H9 (cell line): ENCODE results near the gene APAF1. TPM values are rescaled to one million over a fixed set of nuclear protein-coding genes. Genes with fewer than 3 reads are reported as not detected.
"Not testable (repeated sequence)": the region's sequence is repeated elsewhere in the genome, so short reads cannot be mapped to it uniquely, and the experiment has no call there.

ENCODE experiments used
- DNase-seq: peaks from one replicate; pipeline ENCODE4 v3.0.0-alpha.2; 2017
- H2AFZ ChIP-seq: one replicate; pipeline ENCODE4 v1.6.1; 2013; ENCODE audit warnings: mild to moderate bottlenecking, low read length, control low read depth, moderate library complexity
- H2AK5ac ChIP-seq: 2 replicates; pipeline ENCODE4 v1.6.1; 2013; ENCODE audit warnings: low read length, control low read depth, mixed read lengths; ENCODE audit not compliant: insufficient read length
- H2BK120ac ChIP-seq: one replicate; pipeline ENCODE4 v1.6.1; 2013; ENCODE audit warnings: low read depth, mild to moderate bottlenecking, low read length, control low read depth, inconsistent platforms; ENCODE audit not compliant: poor library complexity, severe bottlenecking
- H2BK12ac ChIP-seq: 2 replicates; pipeline ENCODE4 v1.6.1; 2013; ENCODE audit warnings: low read length, control low read depth, mixed read lengths, low read depth; ENCODE audit not compliant: insufficient read length
- H2BK15ac ChIP-seq: 2 replicates; pipeline ENCODE4 v1.6.1; 2013; ENCODE audit warnings: low read depth, low read length, control low read depth
- H2BK20ac ChIP-seq: one replicate; pipeline ENCODE4 v1.6.1; 2013; ENCODE audit warnings: low read depth, mild to moderate bottlenecking, low read length, control low read depth, inconsistent platforms; ENCODE audit not compliant: poor library complexity, severe bottlenecking
- H2BK5ac ChIP-seq: 2 replicates; pipeline ENCODE4 v1.6.1; 2013; ENCODE audit warnings: low read length, control low read depth, mixed read lengths; ENCODE audit not compliant: insufficient read length
- H3K14ac ChIP-seq: 2 replicates; pipeline ENCODE4 v1.6.1; 2013; ENCODE audit warnings: low read length, control low read depth; ENCODE audit not compliant: insufficient read depth
- H3K18ac ChIP-seq: 2 replicates; pipeline ENCODE4 v1.6.1; 2013; ENCODE audit warnings: low read depth, mild to moderate bottlenecking, mixed read lengths, low read length, control low read depth; ENCODE audit not compliant: insufficient read length
- H3K23ac ChIP-seq: 2 replicates; pipeline ENCODE4 v1.6.1; 2013; ENCODE audit warnings: low read length, control low read depth, mixed read lengths, low read depth; ENCODE audit not compliant: insufficient read length
- H3K23me2 ChIP-seq: 2 replicates; pipeline ENCODE4 v1.6.1; 2013; ENCODE audit warnings: low read depth, mild to moderate bottlenecking, mixed read lengths, low read length, control low read depth; ENCODE audit not compliant: insufficient read length, poor library complexity, severe bottlenecking
- H3K27ac ChIP-seq: 2 replicates; pipeline ENCODE4 v1.5.1; 2013; ENCODE audit warnings: low read length, control low read depth, mixed read lengths, low read depth; ENCODE audit not compliant: insufficient read length
- H3K27me3 ChIP-seq: 2 replicates; pipeline ENCODE4 v1.6.1; 2013; ENCODE audit warnings: low read length, control low read depth, inconsistent platforms; ENCODE audit not compliant: insufficient read depth
- H3K4ac ChIP-seq: 2 replicates; pipeline ENCODE4 v1.6.1; 2013; ENCODE audit warnings: low read depth, mild to moderate bottlenecking, control low read depth, inconsistent platforms, low read length, moderate library complexity
- H3K4me1 ChIP-seq: 2 replicates; pipeline ENCODE4 v1.6.1; 2013; ENCODE audit warnings: low read length, control low read depth, inconsistent platforms; ENCODE audit not compliant: insufficient read depth
- H3K4me2 ChIP-seq: 2 replicates; pipeline ENCODE4 v1.6.1; 2013; ENCODE audit warnings: low read length, control low read depth, mixed read lengths; ENCODE audit not compliant: insufficient read length, insufficient read depth
- H3K56ac ChIP-seq: 2 replicates; pipeline ENCODE4 v1.6.1; 2013; ENCODE audit warnings: low read depth, mild to moderate bottlenecking, mixed read lengths, low read length, control low read depth; ENCODE audit not compliant: insufficient read length
- H3K79me1 ChIP-seq: 2 replicates; pipeline ENCODE4 v1.6.1; 2013; ENCODE audit warnings: low read depth, mild to moderate bottlenecking, moderate library complexity, low read length, control low read depth, inconsistent platforms; ENCODE audit not compliant: insufficient read depth, poor library complexity, severe bottlenecking
- H3K79me2 ChIP-seq: 2 replicates; pipeline ENCODE4 v1.6.1; 2013; ENCODE audit warnings: low read length, control low read depth, inconsistent platforms; ENCODE audit not compliant: insufficient read depth
- H3K9ac ChIP-seq: 2 replicates; pipeline ENCODE4 v1.6.1; 2013; ENCODE audit warnings: low read length, control low read depth, mixed read lengths; ENCODE audit not compliant: insufficient read length; ENCODE audit errors: extremely low read depth
- H3K9me3 ChIP-seq: one replicate; pipeline ENCODE4 v1.6.1; 2013; ENCODE audit warnings: low read depth, low read length, inconsistent platforms; ENCODE audit not compliant: control insufficient read depth
- H3T11ph ChIP-seq: one replicate; pipeline ENCODE4 v1.6.1; 2013; ENCODE audit warnings: mild to moderate bottlenecking, low read length, control low read depth, inconsistent platforms
- H4K20me1 ChIP-seq: one replicate; pipeline ENCODE4 v1.6.1; 2013; ENCODE audit not compliant: control insufficient read depth, insufficient read length, insufficient read depth
- H4K5ac ChIP-seq: 2 replicates; pipeline ENCODE4 v1.6.1; 2013; ENCODE audit warnings: low read depth, mild to moderate bottlenecking, mixed read lengths, low read length, control low read depth; ENCODE audit not compliant: insufficient read length
- H4K8ac ChIP-seq: replicated peaks from 2 replicates; pipeline ENCODE4 v1.6.1; 2013; ENCODE audit warnings: low read length, control low read depth, mixed read lengths, low read depth; ENCODE audit not compliant: insufficient read length
- H4K91ac ChIP-seq: 2 replicates; pipeline ENCODE4 v1.6.1; 2013; ENCODE audit warnings: low read depth, mild to moderate bottlenecking, moderate library complexity, mixed read lengths, low read length, control low read depth; ENCODE audit not compliant: insufficient read length
- H3K27ac Mint-ChIP-seq, 3 experiments: 2 replicates in 2 of 3; 3 replicates in 1 of 3; pipeline ENCODE4 v1.8.0; 2020 to 2021; ENCODE audit warnings: mixed read lengths in 3 of 3, mild to moderate bottlenecking in 1 of 3, moderate library complexity in 1 of 3
- H3K27me3 Mint-ChIP-seq: 2 replicates; pipeline ENCODE4 v1.8.0; 2021; ENCODE audit warnings: low read depth, mild to moderate bottlenecking, moderate library complexity, mixed read lengths
- H3K36me3 Mint-ChIP-seq, 3 experiments: 2 replicates in 2 of 3; 3 replicates in 1 of 3; pipeline ENCODE4 v1.8.0; 2020 to 2021; ENCODE audit warnings: low read depth in 3 of 3, mixed read lengths in 3 of 3; ENCODE audit not compliant: insufficient read depth in 1 of 3
- H3K4me1 Mint-ChIP-seq, 2 experiments: 2 replicates each; pipeline ENCODE4 v1.8.0; 2020; ENCODE audit warnings: mixed read lengths in 2 of 2
- H3K4me3 Mint-ChIP-seq, 2 experiments: 2 replicates in 1 of 2; 3 replicates in 1 of 2; pipeline ENCODE4 v1.8.0; 2020 to 2021; ENCODE audit warnings: mild to moderate bottlenecking in 2 of 2, mixed read lengths in 2 of 2, moderate library complexity in 1 of 2
- H3K9me3 Mint-ChIP-seq, 2 experiments: 2 replicates in 1 of 2; 3 replicates in 1 of 2; pipeline ENCODE4 v1.8.0; 2020; ENCODE audit warnings: mild to moderate bottlenecking in 2 of 2, mixed read lengths in 2 of 2, moderate library complexity in 1 of 2
- WGBS: extraction: QIAGEN DNeasy Blood & Tissue Kit; methylation state at CpG from one replicate; pipeline ENCODE4 v1.1.7; 2013; ENCODE audit warnings: missing lambda C conversion rate, low lambda C conversion rate, mixed read lengths; ENCODE audit not compliant: insufficient read length; ENCODE audit errors: extremely low coverage; 5-methylcytosine and 5-hydroxymethylcytosine counted together
- total RNA-seq: library from RNA; stranded (reverse); gene quantifications from 2 replicates; pipeline ENCODE4 v1.2.1, GENCODE V29; 2021
- TF ChIP-seq, protein P1 (sequence below): fragments of 200-600 bp; sonication (generic); conservative IDR thresholded peaks from 3 replicates; pipeline ENCODE4 v1.8.0; 2021; ENCODE audit warnings: antibody characterized with exemption, mild to moderate bottlenecking

The APAF1 gene
- total RNA-seq, 1 experiment from 2014 or later: 16.5 TPM

DNA sequence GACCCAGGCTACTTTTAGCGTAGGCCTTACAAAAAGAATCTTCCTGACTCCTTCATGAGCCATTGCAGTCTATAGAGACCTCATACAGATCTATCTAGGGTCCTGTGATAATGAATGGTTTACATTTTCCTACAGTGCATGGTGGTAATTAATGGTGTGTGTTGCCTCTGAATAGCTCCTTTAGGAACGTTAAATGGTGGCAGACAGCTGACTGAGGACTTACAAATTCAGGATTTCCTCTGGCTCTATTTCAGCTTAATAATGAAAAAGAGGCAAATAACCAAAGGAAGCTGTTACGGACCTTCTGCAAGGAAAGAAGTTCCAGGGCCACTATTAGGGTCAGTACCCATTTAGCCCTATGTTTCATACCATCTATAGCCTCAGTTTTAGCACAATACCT, 5.6 kb upstream of the APAF1 start:
- H3K9me3 Mint-ChIP-seq: no peaks in the 10 kb centered on the region
- H2BK5ac ChIP-seq: no peak overlapping the region

GRCh38 chr12:98642801-98643200, 2.3 kb upstream of the APAF1 start:
- H3K9me3 ChIP-seq, H2BK12ac ChIP-seq, H3K79me2 ChIP-seq, H4K8ac ChIP-seq, H3K23me2 ChIP-seq, H2BK15ac ChIP-seq, H3K27ac ChIP-seq, H3K9me3 Mint-ChIP-seq, H3T11ph ChIP-seq, H4K20me1 ChIP-seq, H3K56ac ChIP-seq, DNase-seq, H3K18ac ChIP-seq, H3K4me2 ChIP-seq, H2BK20ac ChIP-seq, H2AFZ ChIP-seq, H3K4me1 ChIP-seq, H2AK5ac ChIP-seq, H3K9ac ChIP-seq, H4K5ac ChIP-seq, H2BK5ac ChIP-seq, H3K36me3 Mint-ChIP-seq, H3K79me1 ChIP-seq, H3K27me3 ChIP-seq, H4K91ac ChIP-seq, H3K4ac ChIP-seq, H3K14ac ChIP-seq, H3K27me3 Mint-ChIP-seq, H2BK120ac ChIP-seq, H3K23ac ChIP-seq, H3K27ac Mint-ChIP-seq: not testable (repeated sequence)
- peak overlapping the region; percentile 94 to 97 for H3K4me3 Mint-ChIP-seq
- H3K4me1 Mint-ChIP-seq: peaks cover 12 to 18% of the 10 kb centered on the region in 2 experiments
- no CpG with 5 or more reads among the region's 5 CpGs for WGBS

More for the DNA sequence above, 5.6 kb upstream of the APAF1 start:
- H3K27ac ChIP-seq: no peak overlapping the region
- H3K14ac ChIP-seq: no peak overlapping the region
- no peaks in the 10 kb centered on the region for H3K79me1 ChIP-seq
- H2BK12ac ChIP-seq: no peak overlapping the region
- no peaks in the 10 kb centered on the region for H3K23me2 ChIP-seq
- no peak overlapping the region for H4K8ac ChIP-seq
- Mint-ChIP-seq H3K4me1 (peaks cover 2 to 7% of the 10 kb centered on the region in 2 experiments; a peak in 3 of 4 replicates), H3K27me3 (no peaks in the 10 kb centered on the region), H3K4me3 (no peak overlapping the region), H3K27ac (no peak overlapping the region), H3K36me3 (peaks cover 0 to 4% (median 2%) of the 10 kb centered on the region in 3 experiments; a peak in 3 of 7 replicates)
- no peaks in the 10 kb centered on the region for H3K79me2 ChIP-seq
- H4K91ac ChIP-seq: no peak overlapping the region
- no peak overlapping the region for H3K18ac ChIP-seq
- DNase-seq: no peak
- H4K5ac ChIP-seq: no peak overlapping the region
- no peak overlapping the region for H2AFZ ChIP-seq
- H3K9ac ChIP-seq: no peak overlapping the region
- WGBS: no CpG with 5 or more reads among the region's 3 CpGs
- H3K4me1 ChIP-seq: no peaks in the 10 kb centered on the region
- H2AK5ac ChIP-seq: no peak overlapping the region
- H3K4ac ChIP-seq: no peak overlapping the region
- no peak overlapping the region for H2BK120ac ChIP-seq
- H3K23ac ChIP-seq: no peak overlapping the region
- H3K27me3 ChIP-seq: no peaks in the 10 kb centered on the region
- peaks cover 3% of the 10 kb centered on the region for H4K20me1 ChIP-seq
- no peak overlapping the region for H2BK15ac ChIP-seq
- H3T11ph ChIP-seq: no peak overlapping the region
- TF ChIP-seq, protein P1, sequence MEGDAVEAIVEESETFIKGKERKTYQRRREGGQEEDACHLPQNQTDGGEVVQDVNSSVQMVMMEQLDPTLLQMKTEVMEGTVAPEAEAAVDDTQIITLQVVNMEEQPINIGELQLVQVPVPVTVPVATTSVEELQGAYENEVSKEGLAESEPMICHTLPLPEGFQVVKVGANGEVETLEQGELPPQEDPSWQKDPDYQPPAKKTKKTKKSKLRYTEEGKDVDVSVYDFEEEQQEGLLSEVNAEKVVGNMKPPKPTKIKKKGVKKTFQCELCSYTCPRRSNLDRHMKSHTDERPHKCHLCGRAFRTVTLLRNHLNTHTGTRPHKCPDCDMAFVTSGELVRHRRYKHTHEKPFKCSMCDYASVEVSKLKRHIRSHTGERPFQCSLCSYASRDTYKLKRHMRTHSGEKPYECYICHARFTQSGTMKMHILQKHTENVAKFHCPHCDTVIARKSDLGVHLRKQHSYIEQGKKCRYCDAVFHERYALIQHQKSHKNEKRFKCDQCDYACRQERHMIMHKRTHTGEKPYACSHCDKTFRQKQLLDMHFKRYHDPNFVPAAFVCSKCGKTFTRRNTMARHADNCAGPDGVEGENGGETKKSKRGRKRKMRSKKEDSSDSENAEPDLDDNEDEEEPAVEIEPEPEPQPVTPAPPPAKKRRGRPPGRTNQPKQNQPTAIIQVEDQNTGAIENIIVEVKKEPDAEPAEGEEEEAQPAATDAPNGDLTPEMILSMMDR: no peak
- no peak overlapping the region for H2BK20ac ChIP-seq
- H3K4me2 ChIP-seq: no peak overlapping the region
- no peaks in the 10 kb centered on the region for H3K9me3 ChIP-seq
- H3K56ac ChIP-seq: no peak overlapping the region
